GM12891 (cell line): ENCODE measurements around the gene FANK1.
"Not testable (repeated sequence)": the region's sequence is repeated elsewhere in the genome, so short reads cannot be mapped to it uniquely, and the experiment has no call there.

Experiments
- POLR2A ChIP-seq: IDR thresholded peaks from 2 replicates; pipeline ENCODE4 v1.6.1; 2011; ENCODE audit warnings: low read depth, low read length, control low read depth
- POLR2AphosphoS5 ChIP-seq: IDR thresholded peaks from 2 replicates; pipeline ENCODE4 v1.6.1; 2011; ENCODE audit warnings: low read depth, low read length, control low read depth
- POU2F2 ChIP-seq: IDR thresholded peaks from 2 replicates; pipeline ENCODE4 v1.6.1; 2011; ENCODE audit warnings: low read depth, mild to moderate bottlenecking, control low read depth, low read length, moderate library complexity
- SPI1 ChIP-seq: IDR thresholded peaks from 2 replicates; pipeline ENCODE4 v1.6.1; 2011; ENCODE audit warnings: low read depth, low read length, control low read depth
- TAF1 ChIP-seq: IDR thresholded peaks from 2 replicates; pipeline ENCODE4 v1.6.1; 2011; ENCODE audit warnings: low read depth, low read length, control low read depth

DNA sequence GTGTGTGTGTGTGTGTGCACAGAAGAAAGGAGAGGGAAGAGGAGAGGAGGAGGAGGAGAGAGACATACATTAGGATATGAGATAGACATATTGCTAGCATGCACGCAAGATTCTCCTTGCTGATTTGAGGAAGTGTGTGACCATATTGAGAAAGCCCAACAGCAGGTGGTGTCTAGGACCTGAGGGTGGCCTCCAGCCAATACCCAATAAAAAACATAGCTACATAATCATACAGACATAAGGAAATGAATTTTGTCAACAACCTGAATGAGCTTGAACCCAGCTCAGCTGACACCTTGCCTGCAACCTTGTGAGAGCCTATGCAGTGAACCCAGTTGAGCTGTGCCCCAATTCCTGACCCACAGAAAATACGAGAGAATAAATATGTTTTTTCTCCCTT lies 11.2 kb downstream of the FANK1 start:
- not testable (repeated sequence) for TF ChIP-seq POLR2AphosphoS5, POLR2A, POU2F2, SPI1, TAF1
